ENCODE data around the gene TCERG1.

TCERG1 gene

GRCh38 chr5:146510559-146511125 lies 63.5 kb downstream of the TCERG1 start:
- Histone ChIP-seq H3K4me1 (ENCODE audit: low read depth, poor library complexity, severe bottlenecking) (no peaks in the 10 kb centered on the region), H4K20me1 (ENCODE audit: insufficient read depth) (no peaks in the 10 kb centered on the region), H3K79me2 (ENCODE audit: insufficient read depth, low read depth) (no peaks in the 10 kb centered on the region), H3K9ac (no peak overlapping the region), H3K27me3 (ENCODE audit: insufficient read depth, low read depth) (no peaks in the 10 kb centered on the region), H3K4me3 (IDR thresholded peaks at IDR 0.05; ENCODE audit: insufficient read depth, low read depth, low read length) (no peak overlapping the region), H3K4me2 (no peak overlapping the region), H3K36me3 (ENCODE audit: insufficient read depth) (peaks cover 5% of the 10 kb centered on the region; the same call in 1 of the 2 replicates), H2AFZ (ENCODE audit: low read depth) (no peak overlapping the region), H3K27ac (no peak overlapping the region)
- no peak for TF ChIP-seq CTCF (conservative IDR thresholded peaks at IDR 0.05; ENCODE audit: low read depth, low read length)

- Histone ChIP-seq H3K4me3 (IDR thresholded peaks at IDR 0.05; ENCODE audit: insufficient read depth, low read depth, low read length) (no peak overlapping the region), H3K79me2 (ENCODE audit: insufficient read depth, low read depth) (no peaks in the 10 kb centered on the region), H3K27me3 (ENCODE audit: insufficient read depth, low read depth) (no peaks in the 10 kb centered on the region), H3K9ac (no peak overlapping the region), H3K36me3 (ENCODE audit: insufficient read depth) (peaks cover 5% of the 10 kb centered on the region; the same call in 1 of the 2 replicates), H3K4me1 (ENCODE audit: low read depth, poor library complexity, severe bottlenecking) (no peaks in the 10 kb centered on the region), H3K27ac (no peak overlapping the region), H2AFZ (ENCODE audit: low read depth) (no peak overlapping the region), H3K4me2 (no peak overlapping the region), H4K20me1 (ENCODE audit: insufficient read depth) (no peaks in the 10 kb centered on the region)
- no peak for TF ChIP-seq CTCF (conservative IDR thresholded peaks at IDR 0.05; ENCODE audit: low read depth, low read length)
Observed at GRCh38 chr5:146513462-146513861, 66.3 kb downstream of the TCERG1 start.

GRCh38 chr5:146514575-146514974 lies 67.4 kb downstream of the TCERG1 start:
- TF ChIP-seq CTCF (conservative IDR thresholded peaks at IDR 0.05; ENCODE audit: low read depth, low read length) = no peak
- no peak overlapping the region for H3K27ac ChIP-seq

GRCh38 chr5:146515473-146516150 lies 68.5 kb downstream of the TCERG1 start:
- TF ChIP-seq CTCF (conservative IDR thresholded peaks at IDR 0.05; ENCODE audit: low read depth, low read length) = no peak
- Histone ChIP-seq H2AFZ (ENCODE audit: low read depth) (no peak overlapping the region), H4K20me1 (ENCODE audit: insufficient read depth) (no peaks in the 10 kb centered on the region), H3K4me3 (IDR thresholded peaks at IDR 0.05; ENCODE audit: insufficient read depth, low read depth, low read length) (no peak overlapping the region), H3K27me3 (ENCODE audit: insufficient read depth, low read depth) (no peaks in the 10 kb centered on the region), H3K36me3 (ENCODE audit: insufficient read depth) (no peaks in the 10 kb centered on the region), H3K4me2 (no peak overlapping the region), H3K4me1 (ENCODE audit: low read depth, poor library complexity, severe bottlenecking) (no peaks in the 10 kb centered on the region), H3K9ac (no peak overlapping the region), H3K27ac (no peak overlapping the region), H3K79me2 (ENCODE audit: insufficient read depth, low read depth) (no peaks in the 10 kb centered on the region)

More at GRCh38 chr5:146514575-146514974, 67.4 kb downstream of the TCERG1 start:
- H3K27me3 ChIP-seq (ENCODE audit: insufficient read depth, low read depth) = no peaks in the 10 kb centered on the region
- no peaks in the 10 kb centered on the region for H3K79me2 ChIP-seq (ENCODE audit: insufficient read depth, low read depth)
- no peak overlapping the region for H3K4me3 ChIP-seq (IDR thresholded peaks at IDR 0.05; ENCODE audit: insufficient read depth, low read depth, low read length)
- no peak overlapping the region for H3K4me2 ChIP-seq
- no peak overlapping the region for H2AFZ ChIP-seq (ENCODE audit: low read depth)
- H4K20me1 ChIP-seq (ENCODE audit: insufficient read depth) = no peaks in the 10 kb centered on the region
- H3K9ac ChIP-seq = no peak overlapping the region
- H3K36me3 ChIP-seq (ENCODE audit: insufficient read depth) = no peaks in the 10 kb centered on the region
- no peaks in the 10 kb centered on the region for H3K4me1 ChIP-seq (ENCODE audit: low read depth, poor library complexity, severe bottlenecking)
